Central memory CD8-positive, alpha-beta T cell (primary cell): Measurements from ENCODE around the gene PCAT7.
A peak's percentile ranks its signal among the peaks of the same experiment; 100 is the strongest.
"Not testable (repeated sequence)": the region's sequence is repeated elsewhere in the genome, so short reads cannot be mapped to it uniquely, and the experiment has no call there.

Source experiments
- ATAC-seq: fragments of 150-1000 bp; cut with Tn5 transposase; replicated peaks from 2 replicates; pipeline ENCODE4 v1.10.0; 2022; ENCODE audit warnings: mild to moderate bottlenecking, moderate FRiP score, moderate number of reproducible peaks; ENCODE audit not compliant: poor library complexity, severe bottlenecking; ENCODE audit errors: extremely low read depth
- DNase-seq, 2 donors: peaks; one replicate each; pipeline ENCODE4 v3.0.0; 2021; ENCODE audit warnings: low spot score in 2 of 2
- H3K27ac Mint-ChIP-seq: one replicate; pipeline ENCODE4 v1.8.0; 2022; ENCODE audit warnings: low read depth, mild to moderate bottlenecking, moderate library complexity, mixed read lengths
- H3K27me3 Mint-ChIP-seq: one replicate; pipeline ENCODE4 v1.8.0; 2022; ENCODE audit warnings: mixed read lengths
- H3K36me3 Mint-ChIP-seq: one replicate; pipeline ENCODE4 v1.8.0; 2022; ENCODE audit warnings: mild to moderate bottlenecking, moderate library complexity, mixed read lengths; ENCODE audit not compliant: insufficient read depth
- H3K4me1 Mint-ChIP-seq: one replicate; pipeline ENCODE4 v1.8.0; 2022; ENCODE audit warnings: mixed read lengths
- H3K4me3 Mint-ChIP-seq: one replicate; pipeline ENCODE4 v1.8.0; 2022; ENCODE audit warnings: mild to moderate bottlenecking, moderate library complexity, mixed read lengths
- H3K9me3 Mint-ChIP-seq: one replicate; pipeline ENCODE4 v1.8.0; 2022; ENCODE audit warnings: mixed read lengths

The PCAT7 gene

GRCh38 chr9:94568250-94568889 is 13.5 kb downstream of the PCAT7 start:
- no peak overlapping the region for H3K27ac Mint-ChIP-seq
- ATAC-seq (no peak), DNase-seq (no peak)
- H3K4me1 Mint-ChIP-seq = no peaks in the 10 kb centered on the region
- no peaks in the 10 kb centered on the region for H3K36me3 Mint-ChIP-seq
- peaks cover 36% of the 10 kb centered on the region for H3K27me3 Mint-ChIP-seq
- no peak overlapping the region for H3K4me3 Mint-ChIP-seq
- no peaks in the 10 kb centered on the region for H3K9me3 Mint-ChIP-seq

DNA sequence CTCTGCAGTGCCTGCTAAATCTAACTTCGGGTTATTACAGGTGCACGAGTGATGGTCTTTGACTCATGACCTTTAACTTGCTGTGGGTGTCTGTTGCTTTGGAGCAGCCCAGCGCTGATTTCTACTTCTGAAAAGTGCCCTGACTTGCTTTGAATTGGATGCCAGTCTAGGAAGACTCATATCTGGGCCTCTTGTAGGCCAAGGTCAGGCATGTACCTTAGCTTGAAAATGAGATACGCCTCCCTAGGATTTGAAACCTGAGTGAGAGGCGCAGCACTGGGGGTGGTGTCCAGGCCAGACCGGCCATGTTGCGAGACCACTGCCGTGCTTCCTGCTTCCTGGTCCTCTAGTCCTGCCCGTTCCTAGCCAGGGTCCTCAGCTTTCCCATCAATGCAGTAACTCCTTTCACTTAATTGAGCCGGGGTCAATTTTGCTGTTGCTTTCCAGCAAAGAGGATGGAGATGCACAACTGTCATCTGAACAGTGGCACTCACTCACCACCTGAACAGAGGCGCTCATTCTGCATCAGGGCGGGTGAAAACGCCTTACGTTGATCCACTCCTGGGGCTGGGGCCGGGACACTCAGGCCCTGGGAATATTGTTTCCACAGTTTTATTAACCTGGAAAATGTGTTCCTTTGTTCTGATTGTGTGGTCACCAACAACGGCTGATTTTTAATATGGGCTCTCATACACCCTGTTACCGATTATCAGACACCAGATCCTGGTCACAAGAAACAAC is 14.3 kb downstream of the PCAT7 start:
- H3K36me3 Mint-ChIP-seq = no peaks in the 10 kb centered on the region
- H3K27me3 Mint-ChIP-seq = peaks cover 34% of the 10 kb centered on the region
- ATAC-seq = no peak
- no peak for DNase-seq
- H3K27ac Mint-ChIP-seq = no peak overlapping the region
- no peak overlapping the region for H3K4me3 Mint-ChIP-seq
- no peaks in the 10 kb centered on the region for H3K4me1 Mint-ChIP-seq
- H3K9me3 Mint-ChIP-seq = no peaks in the 10 kb centered on the region

DNA sequence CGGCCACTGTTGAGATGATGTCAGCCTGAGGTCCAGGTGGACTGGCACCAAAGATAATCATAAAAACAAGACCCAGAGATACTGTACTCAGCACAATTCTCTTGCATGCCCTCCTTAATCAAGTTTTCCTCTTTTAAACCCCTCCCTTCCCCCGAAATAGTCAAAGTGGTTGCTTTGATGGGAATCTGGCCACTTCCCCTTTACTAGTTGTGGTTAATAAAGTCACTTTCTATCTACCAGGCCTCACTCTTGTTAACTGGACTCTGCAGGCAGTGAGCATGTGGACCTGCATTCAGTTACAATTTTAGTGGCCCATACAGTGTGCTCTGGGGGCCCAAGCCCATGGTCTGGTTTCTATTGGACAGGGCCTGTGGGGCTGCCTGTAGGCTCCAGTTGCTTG is 21.2 kb downstream of the PCAT7 start:
- no peaks in the 10 kb centered on the region for H3K36me3 Mint-ChIP-seq
- no peaks in the 10 kb centered on the region for H3K9me3 Mint-ChIP-seq
- DNase-seq (no peak), ATAC-seq (no peak)
- H3K4me1 Mint-ChIP-seq = no peaks in the 10 kb centered on the region
- no peak overlapping the region for H3K27ac Mint-ChIP-seq
- no peak overlapping the region for H3K4me3 Mint-ChIP-seq
- peaks cover 43% of the 10 kb centered on the region for H3K27me3 Mint-ChIP-seq

GRCh38 chr9:94577036-94577435 is 22.2 kb downstream of the PCAT7 start:
- no peak for ATAC-seq
- Mint-ChIP-seq H3K4me1 (no peaks in the 10 kb centered on the region), H3K27ac (no peak overlapping the region)

GRCh38 chr9:94577571-94577970 is 22.7 kb downstream of the PCAT7 start:
- H3K4me3 Mint-ChIP-seq = no peak overlapping the region

More at GRCh38 chr9:94577036-94577435, 22.2 kb downstream of the PCAT7 start:
- no peak overlapping the region for H3K4me3 Mint-ChIP-seq
- peaks cover 37% of the 10 kb centered on the region for H3K27me3 Mint-ChIP-seq
- H3K9me3 Mint-ChIP-seq = no peaks in the 10 kb centered on the region
- no peaks in the 10 kb centered on the region for H3K36me3 Mint-ChIP-seq
- DNase-seq = no peak

GRCh38 chr9:94581728-94582127 is 26.8 kb downstream of the PCAT7 start:
- ATAC-seq = no peak
- H3K9me3 Mint-ChIP-seq = no peaks in the 10 kb centered on the region
- DNase-seq = no peak

More at GRCh38 chr9:94577571-94577970, 22.7 kb downstream of the PCAT7 start:
- DNase-seq (no peak), ATAC-seq (no peak)
- Mint-ChIP-seq H3K9me3 (no peaks in the 10 kb centered on the region), H3K36me3 (no peaks in the 10 kb centered on the region), H3K27me3 (peaks cover 31% of the 10 kb centered on the region), H3K4me1 (no peaks in the 10 kb centered on the region), H3K27ac (no peak overlapping the region)

DNA sequence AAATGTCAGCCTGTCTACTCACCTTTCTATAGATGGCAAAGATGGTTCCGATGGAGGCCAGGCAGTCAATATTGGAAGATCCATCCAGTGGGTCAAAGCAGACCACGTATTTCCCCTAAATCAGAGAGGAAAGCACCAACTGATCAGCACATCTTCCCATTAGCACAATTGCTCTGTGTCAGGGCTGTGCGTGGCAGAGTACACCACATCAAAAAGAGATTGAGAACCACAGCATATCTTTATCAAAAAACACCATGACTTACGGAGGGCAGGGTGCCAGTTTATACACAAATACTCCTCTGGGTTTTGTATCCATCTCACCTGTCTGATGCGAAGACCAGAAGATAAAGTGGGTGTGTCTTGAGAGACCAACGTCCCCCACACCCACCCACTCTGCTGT is 29.7 kb downstream of the PCAT7 start:
- Mint-ChIP-seq H3K4me1 (peaks cover 17% of the 10 kb centered on the region), H3K27ac (no peak overlapping the region), H3K9me3 (no peaks in the 10 kb centered on the region), H3K36me3 (no peaks in the 10 kb centered on the region), H3K27me3 (peaks cover 25% of the 10 kb centered on the region), H3K4me3 (no peak overlapping the region)
- no peak for ATAC-seq
- DNase-seq = no peak

More at GRCh38 chr9:94581728-94582127, 26.8 kb downstream of the PCAT7 start:
- Mint-ChIP-seq H3K4me3 (no peak overlapping the region), H3K27me3 (peaks cover 2% of the 10 kb centered on the region), H3K36me3 (no peaks in the 10 kb centered on the region), H3K27ac (no peak overlapping the region), H3K4me1 (peaks cover 10% of the 10 kb centered on the region)

DNA sequence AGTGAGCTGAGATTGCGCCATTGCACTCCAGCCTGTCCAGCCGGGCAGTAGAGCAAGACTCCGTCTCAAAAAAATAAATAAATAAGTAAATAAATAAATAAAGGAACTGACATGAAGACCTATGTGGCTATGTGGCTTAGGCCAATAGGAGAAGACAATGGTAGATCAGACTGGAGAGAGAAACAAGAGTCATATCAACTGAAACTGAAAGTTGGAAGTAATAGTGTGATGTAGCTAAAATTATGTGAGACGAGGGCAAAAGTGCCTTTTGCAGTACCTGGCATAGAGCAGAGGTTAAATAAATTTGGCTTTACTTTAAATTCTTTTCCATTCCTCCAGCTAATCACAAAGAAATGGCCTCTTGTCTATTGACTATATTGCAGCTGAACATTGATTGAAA is 31.4 kb downstream of the PCAT7 start:
- peak overlapping the region; percentile 25 for H3K4me3 Mint-ChIP-seq
- no peak overlapping the region for H3K27ac Mint-ChIP-seq
- H3K27me3 Mint-ChIP-seq = peaks cover 36% of the 10 kb centered on the region
- peaks cover 17% of the 10 kb centered on the region for H3K4me1 Mint-ChIP-seq
- H3K36me3 Mint-ChIP-seq = peaks cover 2% of the 10 kb centered on the region
- H3K9me3 Mint-ChIP-seq = no peaks in the 10 kb centered on the region
- DNase-seq (no peak), ATAC-seq (no peak)

DNA sequence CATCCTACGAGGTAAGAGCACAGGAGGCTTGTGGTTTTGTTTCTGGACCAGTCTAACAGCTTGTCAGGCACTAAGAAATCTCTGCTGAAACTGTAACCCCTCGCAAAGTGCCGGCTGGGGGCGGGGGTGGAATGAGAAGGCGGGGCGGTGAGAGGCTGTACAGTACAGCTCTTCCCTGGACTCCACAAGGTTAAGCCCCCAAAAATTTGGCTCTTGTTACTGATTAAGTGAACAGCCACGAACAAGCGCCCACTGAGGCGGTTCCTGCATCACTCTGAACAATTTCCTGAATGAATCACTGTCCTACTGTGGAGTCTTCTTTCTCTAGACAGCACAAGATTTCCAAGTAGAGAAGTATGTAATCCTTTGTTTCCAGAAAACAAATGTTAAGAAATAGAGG is 31.9 kb downstream of the PCAT7 start:
- Mint-ChIP-seq H3K36me3 (peaks cover 2% of the 10 kb centered on the region), H3K4me1 (peaks cover 17% of the 10 kb centered on the region), H3K27me3 (peaks cover 36% of the 10 kb centered on the region), H3K9me3 (no peaks in the 10 kb centered on the region), H3K27ac (no peak overlapping the region), H3K4me3 (peak overlapping the region; percentile 25)
- DNase-seq (no peak), ATAC-seq (no peak)

DNA sequence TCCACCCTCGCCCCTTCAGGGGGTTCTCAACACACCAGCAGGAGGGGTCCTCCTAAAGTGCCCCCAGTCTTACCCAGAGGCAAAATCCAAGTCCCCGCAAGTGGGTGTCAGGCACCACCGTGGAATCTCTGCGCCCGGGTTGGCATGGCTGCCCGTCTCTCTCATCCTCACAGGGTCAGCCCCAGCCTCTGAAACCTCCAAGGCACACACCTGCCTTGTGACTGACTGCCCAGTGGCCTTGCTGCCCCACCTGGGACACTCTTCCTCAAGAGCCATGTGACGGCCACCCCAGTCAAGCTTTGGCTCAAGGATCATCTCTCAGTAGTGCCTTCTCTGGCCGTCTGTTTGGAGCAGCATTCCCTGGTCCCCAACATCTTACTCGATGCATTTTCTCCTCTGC is 33.8 kb downstream of the PCAT7 start:
- H3K4me1 Mint-ChIP-seq = peaks cover 17% of the 10 kb centered on the region
- peaks cover 45% of the 10 kb centered on the region for H3K27me3 Mint-ChIP-seq

DNA sequence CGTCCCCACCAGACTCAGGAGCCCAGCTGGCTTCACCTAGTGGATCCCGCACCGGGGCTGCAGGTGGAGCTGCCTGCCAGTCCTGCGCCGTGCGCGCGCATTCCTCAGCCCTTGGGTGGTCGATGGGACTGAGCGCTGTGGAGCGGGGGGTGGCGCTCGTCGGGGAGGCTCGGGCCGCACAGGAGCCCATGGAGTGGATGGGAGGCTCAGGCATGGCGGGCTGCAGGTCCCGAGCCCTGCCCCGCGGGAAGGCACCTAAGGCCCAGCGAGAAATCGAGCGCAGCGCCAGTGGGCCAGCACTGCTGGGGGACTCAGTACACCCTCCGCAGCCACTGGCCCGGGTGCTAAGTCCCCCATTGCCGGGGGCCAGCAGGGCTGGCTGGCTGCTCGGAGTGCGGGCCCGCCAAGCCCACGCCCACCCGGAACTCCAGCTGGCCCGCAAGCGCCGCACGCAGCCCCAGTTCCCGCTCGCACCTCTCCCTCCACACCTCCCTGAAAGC is 36.2 kb downstream of the PCAT7 start:
- not testable (repeated sequence) for H3K27ac Mint-ChIP-seq, H3K4me3 Mint-ChIP-seq

More for the DNA sequence above, 33.8 kb downstream of the PCAT7 start:
- ATAC-seq = no peak
- H3K9me3 Mint-ChIP-seq = no peaks in the 10 kb centered on the region
- no peak for DNase-seq
- H3K4me3 Mint-ChIP-seq = no peak overlapping the region
- H3K36me3 Mint-ChIP-seq = peaks cover 2% of the 10 kb centered on the region
- no peak overlapping the region for H3K27ac Mint-ChIP-seq

GRCh38 chr9:94591876-94592275 is 37.0 kb downstream of the PCAT7 start:
- DNase-seq (no peak), ATAC-seq (no peak)
- H3K4me3 Mint-ChIP-seq = no peak overlapping the region
- H3K36me3 Mint-ChIP-seq = peaks cover 2% of the 10 kb centered on the region
- peaks cover 5% of the 10 kb centered on the region for H3K4me1 Mint-ChIP-seq
- H3K9me3 Mint-ChIP-seq = no peaks in the 10 kb centered on the region
- H3K27me3 Mint-ChIP-seq = peaks cover 57% of the 10 kb centered on the region
- no peak overlapping the region for H3K27ac Mint-ChIP-seq

More for the DNA sequence above, 36.2 kb downstream of the PCAT7 start:
- H3K27me3 Mint-ChIP-seq = peaks cover 60% of the 10 kb centered on the region
- not testable (repeated sequence) for ATAC-seq, H3K36me3 Mint-ChIP-seq, DNase-seq, H3K9me3 Mint-ChIP-seq, H3K4me1 Mint-ChIP-seq

DNA sequence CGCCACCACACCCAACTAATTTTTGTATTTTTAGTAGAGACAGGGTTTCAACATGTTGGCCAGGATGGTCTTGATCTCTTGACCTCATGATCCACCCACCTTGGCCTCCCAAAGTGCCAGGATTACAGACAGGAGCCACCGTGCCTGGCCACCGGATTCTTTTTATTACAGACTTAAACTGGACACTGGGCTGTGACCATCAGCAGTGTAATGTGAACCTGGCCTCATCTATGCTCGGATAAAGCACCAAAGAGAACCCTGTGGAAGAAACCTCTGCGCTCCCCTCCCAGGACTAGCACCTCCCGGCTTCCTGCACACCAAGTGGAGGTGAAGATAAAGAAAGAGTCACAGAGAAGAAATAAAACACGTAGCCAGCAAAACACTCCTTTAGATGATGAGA is 37.8 kb downstream of the PCAT7 start:
- H3K36me3 Mint-ChIP-seq, H3K4me3 Mint-ChIP-seq, H3K4me1 Mint-ChIP-seq, H3K9me3 Mint-ChIP-seq, H3K27ac Mint-ChIP-seq, ATAC-seq, DNase-seq: not testable (repeated sequence)
- peaks cover 52% of the 10 kb centered on the region for H3K27me3 Mint-ChIP-seq
